Right lobe of liver (tissue), 6 donors: ENCODE data around the gene UBALD2. TPM values are rescaled to one million over a fixed set of nuclear protein-coding genes. Genes with fewer than 3 reads are reported as not detected.

Experiments
- ATAC-seq, 4 donors: fragments of 200-7000 bp; cut with Tn5 transposase; one replicate each; pipeline ENCODE4 v1.9.1; 2020; ENCODE audit warnings: mild to moderate bottlenecking in 4 of 4, moderate library complexity in 4 of 4
- DNase-seq, 3 donors: peaks; one replicate each; pipeline ENCODE4 v3.0.0-alpha.2; 2020
- H3K27ac ChIP-seq, 3 donors: fragments of 200-600 bp; one replicate each; pipeline ENCODE4 v1.8.0; 2022
- H3K27me3 ChIP-seq, 2 donors: fragments of 200-600 bp; one replicate each; pipeline ENCODE4 v1.8.0; 2022
- H3K36me3 ChIP-seq, 4 donors: fragments of 200-600 bp; sonication (generic) in 1 of 4; one replicate each; pipeline versions ENCODE4 v1.5.1 to v1.8.0; 2017 to 2022; ENCODE audit warnings: control low read depth in 1 of 4
- H3K4me1 ChIP-seq, 4 donors: fragments of 200-600 bp; sonication (generic) in 1 of 4; one replicate each; pipeline versions ENCODE4 v1.5.1 to v1.8.0; 2017 to 2022; ENCODE audit warnings: control low read depth in 1 of 4
- H3K4me3 ChIP-seq, 3 donors: fragments of 200-600 bp; one replicate each; pipeline ENCODE4 v1.8.0; 2022
- H3K9me3 ChIP-seq, 4 donors: fragments of 200-600 bp; sonication (generic) in 1 of 4; one replicate each; pipeline versions ENCODE4 v1.5.1 to v1.8.0; 2017 to 2022; ENCODE audit warnings: control low read depth in 1 of 4
- CTCF ChIP-seq, 4 donors: fragments of 200-600 bp in 3 of 4; fragments of 450-650 bp in 1 of 4; IDR thresholded peaks; one replicate each; pipeline versions ENCODE4 v1.5.1 to v1.8.0; 2016 to 2022; ENCODE audit warnings: antibody characterized with exemption in 4 of 4, mild to moderate bottlenecking in 2 of 4
- POLR2A ChIP-seq: fragments of 450-650 bp; IDR thresholded peaks from one replicate; pipeline ENCODE4 v1.6.1; 2017; ENCODE audit warnings: antibody characterized with exemption, mild to moderate bottlenecking
- WGBS: methylation state at CpG from one replicate; pipeline ENCODE4 v1.1.6; 2018; ENCODE audit warnings: low coverage, low lambda C conversion rate; ENCODE audit not compliant: insufficient coverage; ENCODE audit errors: missing lambda C conversion rate; 5-methylcytosine and 5-hydroxymethylcytosine counted together
- intact Hi-C, 2 donors: fragments of 100-400 bp; cut with DNase I; formaldehyde crosslinking; loops; one replicate each; pipeline versions ENCODE4 v1.11.2 to v1.14.1; 2022
- total RNA-seq, 6 experiments: library from RNA; depleted of rRNA in 2 of 6; stranded (reverse); fragments of >200 nt in 2 of 6; fragmentation: NEBNext Ultra II Directional in 3 of 6; extraction: Animal tissue kit (Norgen Biotek cat#: 25700) in 3 of 6; gene quantifications; one replicate each; pipeline versions ENCODE4 v1.1.0 to v1.2.4, GENCODE V29; 2016 to 2023
- donor health status: DM: no; HTN: yes; CAD: no.
- donor health status: DM: no; HTN: no; CAD: no.
- donor health status: DM: no; HTN: no; CAD: no.
- donor health status: DM: no; HTN: yes; CAD: no.
- donor health status: DM: no; HTN: yes; CAD: no.

The UBALD2 gene
- total RNA-seq, 6 experiments from 2014 or later: 7.3 to 17.9 (median 14.5) TPM

GRCh38 chr17:76261421-76262215 lies 3.5 kb upstream of the UBALD2 start:
- intact Hi-C loops: no loop called here
- Histone ChIP-seq H3K4me3 (no peak overlapping the region), H3K9me3 (no peaks in the 10 kb centered on the region), H3K4me1 (peaks cover 0 to 18% (median 2%) of the 10 kb centered on the region in 4 donors), H3K36me3 (no peaks in the 10 kb centered on the region), H3K27ac (no peak overlapping the region), H3K27me3 (no peaks in the 10 kb centered on the region)
- WGBS: 84% methylated on average over 22 of the region's 23 CpGs
- DNase-seq (no peak), ATAC-seq (no peak)
- TF ChIP-seq CTCF (IDR thresholded peaks at IDR 0.05) (no peak), POLR2A (no peak)

- 34% methylated on average over 9 of the region's 9 CpGs for WGBS
- DNase-seq (peak in 1 of 3 donors; percentile 56), ATAC-seq (peak in 1 of 4 donors; percentile 4)
- Histone ChIP-seq H3K27me3 (no peaks in the 10 kb centered on the region), H3K9me3 (no peaks in the 10 kb centered on the region), H3K36me3 (no peaks in the 10 kb centered on the region), H3K27ac (peak overlapping the region; percentile 14 to 29 (median 23)), H3K4me1 (peaks cover 0 to 27% (median 5%) of the 10 kb centered on the region in 4 donors), H3K4me3 (no peak overlapping the region)
- no peak for TF ChIP-seq POLR2A
- no peak for TF ChIP-seq CTCF (IDR thresholded peaks at IDR 0.05)
- intact Hi-C loops: no loop called here
Measured at GRCh38 chr17:76262732-76263344, 2.3 kb upstream of the UBALD2 start.

GRCh38 chr17:76263896-76264295 lies 1.3 kb upstream of the UBALD2 start:
- WGBS: 84% methylated on average over 2 of the region's 5 CpGs
- no peak for TF ChIP-seq POLR2A
- no peak for TF ChIP-seq CTCF (IDR thresholded peaks at IDR 0.05)
- H3K4me1 ChIP-seq: peaks cover 0 to 36% (median 5%) of the 10 kb centered on the region in 4 donors
- no peaks in the 10 kb centered on the region for H3K36me3 ChIP-seq
- DNase-seq (no peak), ATAC-seq (no peak)
- H3K9me3 ChIP-seq: no peaks in the 10 kb centered on the region
- H3K27ac ChIP-seq: peak overlapping the region in 2 of 3 donors; percentile 30 to 91
- intact Hi-C loops: no loop called here
- H3K27me3 ChIP-seq: no peaks in the 10 kb centered on the region
- H3K4me3 ChIP-seq: no peak overlapping the region

GRCh38 chr17:76264425-76264754 lies 758 bp upstream of the UBALD2 start:
- TF ChIP-seq CTCF (IDR thresholded peaks at IDR 0.05): no peak
- no peak for TF ChIP-seq POLR2A
- H3K9me3 ChIP-seq: no peaks in the 10 kb centered on the region
- WGBS: 52% methylated on average over 9 of the region's 9 CpGs
- H3K27ac ChIP-seq: peak overlapping the region; percentile 12 to 91 (median 30)
- intact Hi-C loops: no loop called here
- peaks cover 0 to 37% (median 5%) of the 10 kb centered on the region in 4 donors for H3K4me1 ChIP-seq
- no peaks in the 10 kb centered on the region for H3K27me3 ChIP-seq
- no peaks in the 10 kb centered on the region for H3K36me3 ChIP-seq
- ATAC-seq (no peak), DNase-seq (no peak)
- H3K4me3 ChIP-seq: no peak overlapping the region
